ENCODE data around the gene ARHGAP33. TPM values are rescaled to one million over a fixed set of nuclear protein-coding genes. Genes with fewer than 3 reads are reported as not detected.

ARHGAP33 gene
- total RNA-seq, 2 experiments from 2014 or later: 27.1 to 29.8 TPM

- Mint-ChIP-seq H3K36me3 (ENCODE audit: low read depth) (peaks cover 60% of the 10 kb centered on the region), H3K27ac (no peak overlapping the region), H3K27me3 (no peaks in the 10 kb centered on the region), H3K4me1 (ENCODE audit: low read depth) (peaks cover 6% of the 10 kb centered on the region), H3K9me3 (no peaks in the 10 kb centered on the region), H3K4me3 (no peak overlapping the region)
- CTCF ChIA-PET: no interaction called here
- ATAC-seq (no peak), DNase-seq (no peak)
- TF ChIP-seq CTCF (IDR thresholded peaks at IDR 0.05): no peak
- intact Hi-C loops (cut with micrococcal nuclease): no loop called here
- POLR2A ChIA-PET: interaction anchor here (0.9 to 4.4 kb wide), 6 partner anchors 9 to 30 kb away, joined by 3 to 55 read pairs (median 15); partner anchors contain the start of gene KMT2B
Observed at GRCh38 chr19:35729763-35730162, 45.6 kb upstream of the ARHGAP33 start.

GRCh38 chr19:35730326-35730725, 45.0 kb upstream of the ARHGAP33 start:
- ATAC-seq (no peak), DNase-seq (no peak)
- no peak for TF ChIP-seq CTCF (IDR thresholded peaks at IDR 0.05)
- Mint-ChIP-seq H3K4me3 (no peak overlapping the region), H3K27me3 (no peaks in the 10 kb centered on the region), H3K9me3 (no peaks in the 10 kb centered on the region), H3K27ac (no peak overlapping the region), H3K36me3 (ENCODE audit: low read depth) (peaks cover 54% of the 10 kb centered on the region), H3K4me1 (ENCODE audit: low read depth) (peaks cover 6% of the 10 kb centered on the region)
- intact Hi-C loops (cut with micrococcal nuclease): no loop called here
- CTCF ChIA-PET: interaction anchor here (0.9 kb wide), 1 partner anchor 9 kb away, joined by 3 read pairs; no protein-coding TSS in a partner anchor
- POLR2A ChIA-PET: interaction anchor here (1.3 to 4.4 kb wide), 3 partner anchors 8 to 14 kb away, joined by 5 to 55 read pairs (median 52); partner anchors contain the start of gene KMT2B

GRCh38 chr19:35731353-35731752, 44.0 kb upstream of the ARHGAP33 start:
- no peak for TF ChIP-seq CTCF (IDR thresholded peaks at IDR 0.05)
- ATAC-seq: no peak
- no peak overlapping the region for H3K4me3 Mint-ChIP-seq
- DNase-seq: no peak
- intact Hi-C loops (cut with micrococcal nuclease): no loop called here
- no peaks in the 10 kb centered on the region for H3K27me3 Mint-ChIP-seq
- H3K27ac Mint-ChIP-seq: peak overlapping the region; percentile 20
- CTCF ChIA-PET: interaction anchor here (0.9 to 1.3 kb wide), 2 partner anchors 8 to 183 kb away, joined by 3 read pairs; no protein-coding TSS in a partner anchor
- H3K36me3 Mint-ChIP-seq (ENCODE audit: low read depth): peaks cover 44% of the 10 kb centered on the region
- POLR2A ChIA-PET: interaction anchor here (1.3 to 4.4 kb wide), 4 partner anchors 7 to 13 kb away, joined by 5 to 55 read pairs (median 32); partner anchors contain the start of genes IGFLR1 and KMT2B
- H3K4me1 Mint-ChIP-seq (ENCODE audit: low read depth): peaks cover 6% of the 10 kb centered on the region
- H3K9me3 Mint-ChIP-seq: no peaks in the 10 kb centered on the region

- peaks cover 46% of the 10 kb centered on the region for H3K36me3 Mint-ChIP-seq (ENCODE audit: low read depth)
- POLR2A ChIA-PET: interaction anchor here (1.0 to 4.4 kb wide), 5 partner anchors 7 to 16 kb away, joined by 3 to 55 read pairs (median 11); partner anchors contain the start of genes IGFLR1, KMT2B and LIN37
Observed at GRCh38 chr19:35731779-35732405, 43.5 kb upstream of the ARHGAP33 start.

More at GRCh38 chr19:35731779-35732405, 43.5 kb upstream of the ARHGAP33 start:
- ATAC-seq (no peak), DNase-seq (no peak)
- peaks cover 6% of the 10 kb centered on the region for H3K4me1 Mint-ChIP-seq (ENCODE audit: low read depth)
- CTCF ChIA-PET: interaction anchor here (1.3 kb wide), 1 partner anchor 183 kb away, joined by 3 read pairs; no protein-coding TSS in a partner anchor
- no peaks in the 10 kb centered on the region for H3K9me3 Mint-ChIP-seq
- no peak overlapping the region for H3K27ac Mint-ChIP-seq
- TF ChIP-seq CTCF (IDR thresholded peaks at IDR 0.05): no peak
- no peak overlapping the region for H3K4me3 Mint-ChIP-seq
- no peaks in the 10 kb centered on the region for H3K27me3 Mint-ChIP-seq
- intact Hi-C loops (cut with micrococcal nuclease): no loop called here
